HuH-7.5 (cell line): ENCODE measurements around the gene IFNA8.
"Not testable (repeated sequence)": the region's sequence is repeated elsewhere in the genome, so short reads cannot be mapped to it uniquely, and the experiment has no call there.

ENCODE experiments used
- DNase-seq: peaks from one replicate; pipeline ENCODE4 v3.0.0; 2011; ENCODE audit warnings: low spot score

Gene IFNA8

GRCh38 chr9:21408817-21409216 lies at the start of gene IFNA8:
Gene IFNA8, plus strand, starts transcription at chr9:21409117. Its CDS starts 60 bp downstream, at chr9:21409177.
- no peak for DNase-seq

- DNase-seq: no peak
Measured at GRCh38 chr9:21362287-21362686, 46.6 kb upstream of the IFNA8 start.

- DNase-seq: not testable (repeated sequence)
Measured at GRCh38 chr9:21367169-21367568, 41.7 kb upstream of the IFNA8 start.

GRCh38 chr9:21367957-21368356 lies 41.0 kb upstream of the IFNA8 start, which contains the start of gene IFNA13:
Gene IFNA13, minus strand, starts transcription at chr9:21368057. Its CDS starts 47 bp downstream, at chr9:21368010.
- no peak for DNase-seq

GRCh38 chr9:21371467-21371866 lies 37.5 kb upstream of the IFNA8 start:
- not testable (repeated sequence) for DNase-seq

- DNase-seq: no peak
Measured at GRCh38 chr9:21381448-21382339, 27.2 kb upstream of the IFNA8 start.

- no peak for DNase-seq
Measured at GRCh38 chr9:21383627-21384026, 25.3 kb upstream of the IFNA8 start.

GRCh38 chr9:21385131-21385670 lies 23.7 kb upstream of the IFNA8 start, which contains the start of gene IFNA2:
Gene IFNA2, minus strand, starts transcription at chr9:21385398. Its CDS starts 69 bp downstream, at chr9:21385329.
- no peak for DNase-seq

- DNase-seq: no peak
Measured at GRCh38 chr9:21392270-21392669, 16.6 kb upstream of the IFNA8 start.

GRCh38 chr9:21395778-21396717 lies 12.9 kb upstream of the IFNA8 start:
- DNase-seq: no peak

- DNase-seq: no peak
Measured at GRCh38 chr9:21398955-21399489, 9.9 kb upstream of the IFNA8 start.

- DNase-seq: no peak
Measured at GRCh38 chr9:21399956-21400355, 9.0 kb upstream of the IFNA8 start.

GRCh38 chr9:21402386-21403251 lies 6.3 kb upstream of the IFNA8 start:
- no peak for DNase-seq

GRCh38 chr9:21404146-21404545 lies 4.8 kb upstream of the IFNA8 start:
- DNase-seq: no peak

- DNase-seq: no peak
Measured at GRCh38 chr9:21412107-21412506, 3.2 kb downstream of the IFNA8 start.

- no peak for DNase-seq
Measured at GRCh38 chr9:21413151-21413550, 4.2 kb downstream of the IFNA8 start.

- DNase-seq: no peak
Measured at GRCh38 chr9:21413624-21414023, 4.7 kb downstream of the IFNA8 start.

- no peak for DNase-seq
Measured at GRCh38 chr9:21414220-21414940, 5.5 kb downstream of the IFNA8 start.

- no peak for DNase-seq
Measured at GRCh38 chr9:21415493-21416267, 6.8 kb downstream of the IFNA8 start.
